ENCODE data around the gene ALK. TPM values are rescaled to one million over a fixed set of nuclear protein-coding genes. Genes with fewer than 3 reads are reported as not detected.

Gene ALK
- total RNA-seq, 4 donors from 2014 or later: 0.19 TPM; not detected in 3

DNA sequence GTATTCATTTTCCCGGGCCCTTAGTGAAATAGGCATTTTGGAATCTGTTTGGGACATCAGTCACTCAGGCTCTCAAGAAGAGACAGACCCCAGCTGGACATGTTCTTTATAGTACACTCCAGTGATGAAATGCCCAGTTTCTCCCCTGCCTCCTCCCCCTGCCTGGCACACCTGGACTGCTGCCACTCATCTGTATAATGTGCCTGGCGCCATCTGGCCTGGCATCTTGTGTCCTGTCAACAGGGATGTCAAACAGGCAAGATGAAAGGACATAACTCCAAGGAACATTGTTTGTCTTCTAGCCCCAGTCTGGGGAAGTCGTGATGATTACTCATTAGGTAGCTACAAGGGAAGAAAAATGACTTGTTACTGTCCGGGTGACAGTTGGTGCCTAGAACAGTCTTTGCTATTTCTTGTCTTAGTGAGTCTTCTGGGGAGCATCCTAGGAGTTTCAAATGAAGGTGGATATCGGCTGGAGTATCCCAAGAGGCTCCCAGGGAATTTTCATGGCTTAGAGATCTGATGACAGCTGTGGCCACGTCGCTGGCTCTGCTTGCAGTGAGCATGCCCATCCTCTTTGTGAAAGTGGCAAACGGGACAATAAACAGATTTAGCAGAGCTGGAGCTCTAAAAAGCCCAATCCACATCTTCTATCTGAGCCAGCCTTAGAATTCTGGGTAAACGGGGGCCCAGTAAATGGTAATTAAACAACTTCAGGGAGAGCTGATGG, 153.6 kb downstream of the ALK start:
- no peak for DNase-seq
- TF ChIP-seq POLR2A (IDR thresholded peaks at IDR 0.05): no peak
- TF ChIP-seq, protein P1, sequence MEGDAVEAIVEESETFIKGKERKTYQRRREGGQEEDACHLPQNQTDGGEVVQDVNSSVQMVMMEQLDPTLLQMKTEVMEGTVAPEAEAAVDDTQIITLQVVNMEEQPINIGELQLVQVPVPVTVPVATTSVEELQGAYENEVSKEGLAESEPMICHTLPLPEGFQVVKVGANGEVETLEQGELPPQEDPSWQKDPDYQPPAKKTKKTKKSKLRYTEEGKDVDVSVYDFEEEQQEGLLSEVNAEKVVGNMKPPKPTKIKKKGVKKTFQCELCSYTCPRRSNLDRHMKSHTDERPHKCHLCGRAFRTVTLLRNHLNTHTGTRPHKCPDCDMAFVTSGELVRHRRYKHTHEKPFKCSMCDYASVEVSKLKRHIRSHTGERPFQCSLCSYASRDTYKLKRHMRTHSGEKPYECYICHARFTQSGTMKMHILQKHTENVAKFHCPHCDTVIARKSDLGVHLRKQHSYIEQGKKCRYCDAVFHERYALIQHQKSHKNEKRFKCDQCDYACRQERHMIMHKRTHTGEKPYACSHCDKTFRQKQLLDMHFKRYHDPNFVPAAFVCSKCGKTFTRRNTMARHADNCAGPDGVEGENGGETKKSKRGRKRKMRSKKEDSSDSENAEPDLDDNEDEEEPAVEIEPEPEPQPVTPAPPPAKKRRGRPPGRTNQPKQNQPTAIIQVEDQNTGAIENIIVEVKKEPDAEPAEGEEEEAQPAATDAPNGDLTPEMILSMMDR (IDR thresholded peaks at IDR 0.05): no peak
- H3K27ac ChIP-seq: no peak overlapping the region
- no peak overlapping the region for H3K4me3 ChIP-seq
- H3K9me3 ChIP-seq: no peaks in the 10 kb centered on the region
- WGBS, 2 donors: 57 to 59% methylated on average over 9 of the region's 9 CpGs
- no peaks in the 10 kb centered on the region for H3K36me3 ChIP-seq
- H3K4me1 ChIP-seq: no peaks in the 10 kb centered on the region
- peaks cover 0 to 14% (median 0%) of the 10 kb centered on the region in 4 donors for H3K27me3 ChIP-seq
- intact Hi-C loops (cut with DNase I): no loop called here

DNA sequence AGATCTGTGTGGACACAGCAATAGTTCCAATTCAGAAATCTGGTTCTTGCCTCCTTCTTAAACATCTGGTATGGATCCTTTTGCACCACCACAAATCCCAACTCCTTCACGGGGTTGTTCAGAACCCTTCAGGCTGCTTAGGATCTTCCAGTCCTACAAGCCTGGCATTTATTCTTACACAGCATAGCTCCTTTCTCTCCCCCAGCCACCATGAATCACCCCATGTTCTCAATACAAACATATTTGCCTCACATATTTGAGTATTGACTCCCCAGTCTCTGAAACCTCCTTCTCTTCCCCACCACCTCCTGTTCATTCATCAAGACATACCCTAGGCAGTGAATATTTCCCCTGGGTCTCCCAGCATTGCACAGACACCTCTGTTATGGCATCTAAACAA, 155.2 kb downstream of the ALK start:
- intact Hi-C loops (cut with DNase I): no loop called here
- Histone ChIP-seq H3K4me3 (no peak overlapping the region), H3K9me3 (no peaks in the 10 kb centered on the region), H3K4me1 (no peaks in the 10 kb centered on the region), H3K36me3 (no peaks in the 10 kb centered on the region), H3K27me3 (peaks cover 0 to 18% (median 0%) of the 10 kb centered on the region in 4 donors), H3K27ac (no peak overlapping the region)
- WGBS, 2 donors: 54 to 67% methylated on average over 1 of the region's 1 CpG
- TF ChIP-seq POLR2A (IDR thresholded peaks at IDR 0.05): no peak
- TF ChIP-seq, protein P1 (IDR thresholded peaks at IDR 0.05): no peak
- no peak for DNase-seq

DNA sequence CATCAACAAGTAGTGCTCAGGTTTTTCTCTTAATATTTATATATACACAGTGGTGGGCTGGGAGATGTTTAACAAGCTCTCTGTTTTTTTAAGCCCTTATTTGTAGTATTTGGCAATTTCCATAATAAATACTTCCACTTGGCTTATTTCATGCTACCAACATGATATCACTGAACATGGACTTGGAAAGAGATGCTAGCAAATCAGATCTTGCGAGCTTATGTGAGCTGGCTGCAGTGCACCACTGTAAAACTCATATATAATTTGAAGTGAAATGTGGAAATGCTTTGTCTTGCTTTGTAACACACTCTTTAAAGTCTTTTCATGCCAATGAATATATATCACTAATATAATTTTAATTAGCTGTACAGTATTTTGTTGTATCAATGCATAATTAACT, 155.7 kb downstream of the ALK start:
- no peaks in the 10 kb centered on the region for H3K9me3 ChIP-seq
- no peaks in the 10 kb centered on the region for H3K36me3 ChIP-seq
- TF ChIP-seq, protein P1 (IDR thresholded peaks at IDR 0.05): no peak
- TF ChIP-seq POLR2A (IDR thresholded peaks at IDR 0.05): no peak
- H3K27ac ChIP-seq: no peak overlapping the region
- H3K4me3 ChIP-seq: no peak overlapping the region
- intact Hi-C loops (cut with DNase I): no loop called here
- WGBS, 2 donors: 75% methylated on average over 1 of the region's 1 CpG
- H3K27me3 ChIP-seq: peaks cover 0 to 18% (median 0%) of the 10 kb centered on the region in 4 donors
- DNase-seq: no peak
- no peaks in the 10 kb centered on the region for H3K4me1 ChIP-seq

DNA sequence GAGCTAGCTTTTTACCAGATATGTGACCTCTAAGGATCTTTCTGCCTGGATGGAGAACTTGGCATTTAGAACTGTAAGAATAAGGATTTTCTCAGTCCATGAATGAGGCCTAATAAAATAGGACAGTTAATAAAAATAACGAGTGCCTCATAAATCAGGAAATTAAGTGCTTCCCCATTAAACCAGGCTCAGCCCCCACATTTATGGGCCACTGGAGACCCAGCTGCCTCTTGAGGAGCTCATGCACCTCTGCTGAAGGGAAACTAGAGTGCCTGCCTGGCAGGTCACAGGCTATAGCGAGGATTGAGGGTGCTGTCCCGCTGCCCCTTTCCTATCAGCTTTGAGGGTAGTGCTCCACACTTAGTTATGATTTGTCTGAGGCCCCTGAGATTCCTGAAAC, 158.0 kb downstream of the ALK start:
- DNase-seq: no peak
- Histone ChIP-seq H3K27me3 (peaks cover 0 to 27% (median 0%) of the 10 kb centered on the region in 4 donors), H3K4me1 (no peaks in the 10 kb centered on the region), H3K9me3 (no peaks in the 10 kb centered on the region), H3K4me3 (no peak overlapping the region), H3K36me3 (no peaks in the 10 kb centered on the region), H3K27ac (no peak overlapping the region)
- intact Hi-C loops (cut with DNase I): no loop called here
- WGBS, 2 donors: 45 to 51% methylated on average over 3 of the region's 3 CpGs
- TF ChIP-seq, protein P1 (IDR thresholded peaks at IDR 0.05): no peak
- no peak for TF ChIP-seq POLR2A (IDR thresholded peaks at IDR 0.05)

DNA sequence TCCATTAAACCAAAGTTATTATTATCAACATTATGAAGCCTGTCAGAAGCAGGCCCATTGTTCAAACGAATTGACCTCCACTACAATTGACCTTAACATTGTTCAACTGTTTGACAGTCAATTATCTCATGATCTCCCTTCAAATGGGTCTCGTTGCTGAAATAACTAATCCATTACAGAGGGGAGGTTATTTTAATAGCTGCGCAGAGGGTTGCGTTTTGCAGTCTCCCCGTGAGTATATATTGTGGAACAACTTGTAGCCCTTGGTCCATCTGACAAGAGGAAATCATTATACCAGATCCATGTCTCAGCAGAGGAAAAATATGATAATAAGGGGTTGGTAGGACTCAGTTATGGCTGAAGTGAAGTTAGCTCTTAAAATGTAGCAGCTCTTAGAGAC, 159.1 kb downstream of the ALK start:
- intact Hi-C loops (cut with DNase I): no loop called here
- Histone ChIP-seq H3K9me3 (no peaks in the 10 kb centered on the region), H3K27ac (no peak overlapping the region), H3K27me3 (peaks cover 0 to 28% (median 0%) of the 10 kb centered on the region in 4 donors), H3K4me3 (no peak overlapping the region), H3K36me3 (no peaks in the 10 kb centered on the region), H3K4me1 (no peaks in the 10 kb centered on the region)
- WGBS, 2 donors: 64 to 68% methylated on average over 5 of the region's 5 CpGs
- DNase-seq: no peak
- no peak for TF ChIP-seq POLR2A (IDR thresholded peaks at IDR 0.05)
- TF ChIP-seq, protein P1 (IDR thresholded peaks at IDR 0.05): no peak
